Nephron progenitor cell (in vitro differentiated cells): ENCODE measurements around the gene NAALADL2.

Experiments used
- DNase-seq: peaks from one replicate; pipeline ENCODE4 v3.0.0; 2021
- H3K27ac Mint-ChIP-seq: 2 replicates; pipeline ENCODE4 v1.8.0; 2021; ENCODE audit warnings: mild to moderate bottlenecking, moderate library complexity, mixed read lengths
- H3K27me3 Mint-ChIP-seq: 2 replicates; pipeline ENCODE4 v1.8.0; 2021; ENCODE audit warnings: mild to moderate bottlenecking, low read depth, mixed read lengths; ENCODE audit not compliant: poor library complexity
- H3K36me3 Mint-ChIP-seq: 2 replicates; pipeline ENCODE4 v1.8.0; 2021; ENCODE audit warnings: low read depth, mixed read lengths
- H3K4me1 Mint-ChIP-seq: 2 replicates; pipeline ENCODE4 v1.8.0; 2021; ENCODE audit warnings: mixed read lengths
- H3K4me3 Mint-ChIP-seq: 2 replicates; pipeline ENCODE4 v1.8.0; 2021; ENCODE audit warnings: mild to moderate bottlenecking, moderate library complexity, mixed read lengths
- H3K9me3 Mint-ChIP-seq: 2 replicates; pipeline ENCODE4 v1.8.0; 2021; ENCODE audit warnings: mild to moderate bottlenecking, moderate library complexity, mixed read lengths
- CTCF ChIP-seq: fragments of 200-600 bp; sonication (generic); IDR thresholded peaks from 2 replicates; pipeline ENCODE4 v1.5.0; 2021; ENCODE audit warnings: antibody characterized with exemption

Gene NAALADL2

GRCh38 chr3:174869448-174869847 is 10.3 kb downstream of the NAALADL2 start:
- no peaks in the 10 kb centered on the region for H3K9me3 Mint-ChIP-seq
- H3K36me3 Mint-ChIP-seq, result no peaks in the 10 kb centered on the region
- no peaks in the 10 kb centered on the region for H3K27me3 Mint-ChIP-seq
- DNase-seq, result no peak
- no peak for TF ChIP-seq CTCF
- no peaks in the 10 kb centered on the region for H3K4me1 Mint-ChIP-seq
- H3K27ac Mint-ChIP-seq, result no peak overlapping the region
- no peak overlapping the region for H3K4me3 Mint-ChIP-seq

- Mint-ChIP-seq H3K9me3 (no peaks in the 10 kb centered on the region), H3K27ac (no peak overlapping the region), H3K4me3 (no peak overlapping the region), H3K36me3 (no peaks in the 10 kb centered on the region), H3K27me3 (no peaks in the 10 kb centered on the region), H3K4me1 (no peaks in the 10 kb centered on the region)
- no peak for TF ChIP-seq CTCF
- DNase-seq, result no peak
Measured at GRCh38 chr3:174873832-174874657, 14.9 kb downstream of the NAALADL2 start.

GRCh38 chr3:174882789-174883188 is 23.7 kb downstream of the NAALADL2 start:
- no peak for DNase-seq
- TF ChIP-seq CTCF, result no peak
- Mint-ChIP-seq H3K4me1 (no peaks in the 10 kb centered on the region), H3K9me3 (no peaks in the 10 kb centered on the region), H3K27me3 (no peaks in the 10 kb centered on the region), H3K4me3 (no peak overlapping the region), H3K36me3 (no peaks in the 10 kb centered on the region), H3K27ac (no peak overlapping the region)

- Mint-ChIP-seq H3K4me3 (no peak overlapping the region), H3K9me3 (no peaks in the 10 kb centered on the region), H3K27ac (no peak overlapping the region), H3K4me1 (no peaks in the 10 kb centered on the region), H3K27me3 (no peaks in the 10 kb centered on the region), H3K36me3 (no peaks in the 10 kb centered on the region)
- TF ChIP-seq CTCF, result no peak
- DNase-seq, result no peak
Measured at GRCh38 chr3:174883881-174884675, 24.9 kb downstream of the NAALADL2 start.

GRCh38 chr3:174884776-174885568 is 25.8 kb downstream of the NAALADL2 start:
- Mint-ChIP-seq H3K4me3 (no peak overlapping the region), H3K36me3 (no peaks in the 10 kb centered on the region)

More at GRCh38 chr3:174884776-174885568, 25.8 kb downstream of the NAALADL2 start:
- TF ChIP-seq CTCF, result no peak
- DNase-seq, result no peak
- Mint-ChIP-seq H3K27me3 (no peaks in the 10 kb centered on the region), H3K4me1 (no peaks in the 10 kb centered on the region), H3K9me3 (no peaks in the 10 kb centered on the region), H3K27ac (no peak overlapping the region)
